Activated naive CD8-positive, alpha-beta T cell treated with anti-CD3 and anti-CD28 coated beads, Interleukin-2, amount 50 U/mL, for 24 hours (primary cell): ENCODE measurements around the gene HTT.
"Not testable (repeated sequence)": the region's sequence is repeated elsewhere in the genome, so short reads cannot be mapped to it uniquely, and the experiment has no call there.

ENCODE experiments used
- ATAC-seq: fragments of 150-1000 bp; cut with Tn5 transposase; one replicate; pipeline ENCODE4 v1.10.0; 2021
- DNase-seq: peaks from one replicate; pipeline ENCODE4 v3.0.0; 2021
- H3K27ac Mint-ChIP-seq: one replicate; pipeline ENCODE4 v1.8.0; 2021; ENCODE audit warnings: mild to moderate bottlenecking, mixed read lengths
- H3K27me3 Mint-ChIP-seq: one replicate; pipeline ENCODE4 v1.8.0; 2021; ENCODE audit warnings: mixed read lengths
- H3K36me3 Mint-ChIP-seq: one replicate; pipeline ENCODE4 v1.8.0; 2021; ENCODE audit warnings: low read depth, mixed read lengths
- H3K4me1 Mint-ChIP-seq: one replicate; pipeline ENCODE4 v1.8.0; 2021; ENCODE audit warnings: mixed read lengths
- H3K4me3 Mint-ChIP-seq: one replicate; pipeline ENCODE4 v1.8.0; 2021; ENCODE audit warnings: mild to moderate bottlenecking, moderate library complexity, mixed read lengths
- H3K9me3 Mint-ChIP-seq: one replicate; pipeline ENCODE4 v1.8.0; 2021; ENCODE audit warnings: mixed read lengths

Gene HTT

DNA sequence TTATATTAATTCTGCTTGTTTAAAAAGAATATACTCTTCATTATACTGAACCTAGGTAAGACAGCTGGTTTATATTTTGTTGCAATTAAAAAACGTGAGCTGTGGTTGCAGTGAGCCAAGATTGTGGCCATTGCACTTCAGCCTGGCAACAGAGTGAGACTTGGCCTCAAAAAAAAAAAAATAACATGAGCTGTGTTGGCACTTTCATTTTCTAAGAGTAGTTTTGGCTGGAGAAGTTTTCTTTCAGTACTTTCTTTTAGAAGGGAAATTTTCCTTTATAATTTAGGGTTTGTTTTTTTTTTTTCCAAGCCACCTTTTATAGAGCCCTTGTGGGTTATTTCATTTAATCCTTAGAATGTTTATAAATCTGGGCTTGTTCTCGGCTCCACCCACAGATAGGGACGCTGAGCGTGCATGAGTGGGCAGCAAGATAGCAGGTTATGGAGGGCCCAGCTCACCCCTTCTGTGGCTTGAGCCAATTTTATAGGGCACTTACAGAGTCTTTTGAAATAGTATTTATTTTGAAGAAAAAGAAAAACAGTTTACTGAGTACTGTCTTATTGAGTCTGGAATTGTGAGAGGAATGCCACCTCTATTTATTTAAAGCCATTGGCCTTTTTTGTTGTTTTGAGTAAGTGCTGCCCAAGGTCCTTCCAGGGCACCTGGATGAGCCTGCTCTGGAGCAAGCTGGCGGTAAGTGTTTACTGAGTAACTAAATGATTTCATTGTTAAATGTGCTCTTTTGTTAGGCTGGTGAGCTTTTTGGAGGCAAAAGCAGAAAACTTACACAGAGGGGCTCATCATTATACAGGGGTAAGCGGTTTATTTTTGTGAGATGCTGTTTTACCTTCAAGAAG is 60.9 kb downstream of the HTT start:
- Mint-ChIP-seq H3K4me3 (no peak overlapping the region), H3K36me3 (peaks cover 35% of the 10 kb centered on the region), H3K4me1 (no peaks in the 10 kb centered on the region), H3K9me3 (no peaks in the 10 kb centered on the region), H3K27ac (no peak overlapping the region), H3K27me3 (no peaks in the 10 kb centered on the region)
- no peak for ATAC-seq
- DNase-seq, result no peak

DNA sequence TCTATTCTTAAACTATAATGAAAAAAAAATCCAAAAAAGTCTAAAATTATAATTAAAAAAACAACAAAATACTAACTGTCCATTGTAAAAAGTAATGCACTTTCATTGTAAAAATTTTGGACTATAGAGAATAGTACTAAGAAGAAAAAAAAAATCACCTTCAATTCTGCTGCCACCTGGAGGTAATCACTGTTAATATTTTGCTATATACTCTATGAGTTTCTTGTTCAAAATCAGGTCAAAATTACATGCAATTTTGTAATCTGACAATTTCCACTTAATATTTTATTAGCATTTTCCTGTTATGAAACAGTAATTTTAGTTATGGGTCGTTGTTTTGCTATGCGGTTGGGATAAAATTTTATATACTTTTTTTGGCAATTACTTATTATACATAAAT is 62.0 kb downstream of the HTT start:
- Mint-ChIP-seq H3K9me3 (no peaks in the 10 kb centered on the region), H3K27ac (no peak overlapping the region), H3K36me3 (peaks cover 31% of the 10 kb centered on the region), H3K4me1 (no peaks in the 10 kb centered on the region), H3K27me3 (no peaks in the 10 kb centered on the region), H3K4me3 (no peak overlapping the region)
- DNase-seq, result no peak
- ATAC-seq, result no peak

DNA sequence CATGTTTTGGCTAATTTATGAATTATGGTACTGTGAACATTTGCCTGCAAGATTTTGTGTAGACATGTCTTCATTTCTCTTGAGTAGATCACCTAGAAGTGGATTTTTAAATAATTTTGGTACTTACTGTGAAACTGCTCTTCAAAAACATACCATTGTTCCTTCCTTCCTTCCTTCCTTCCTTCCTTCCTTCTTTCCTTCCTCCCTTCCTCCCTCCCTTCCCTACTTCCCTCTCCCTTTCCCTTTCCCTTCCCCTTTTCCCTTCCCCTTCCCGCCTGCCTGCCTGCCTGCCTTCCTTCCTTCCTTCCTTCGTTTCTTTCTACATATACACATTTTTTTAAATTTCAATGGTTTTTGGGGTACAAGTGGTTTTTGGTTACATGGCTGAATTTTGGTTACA is 63.4 kb downstream of the HTT start:
- no peak overlapping the region for H3K4me3 Mint-ChIP-seq
- no peak overlapping the region for H3K27ac Mint-ChIP-seq
- no peaks in the 10 kb centered on the region for H3K9me3 Mint-ChIP-seq
- DNase-seq (no peak), ATAC-seq (no peak)
- H3K4me1 Mint-ChIP-seq, result no peaks in the 10 kb centered on the region
- peaks cover 26% of the 10 kb centered on the region for H3K36me3 Mint-ChIP-seq
- H3K27me3 Mint-ChIP-seq, result no peaks in the 10 kb centered on the region

GRCh38 chr4:3145234-3145924 is 70.9 kb downstream of the HTT start:
- Mint-ChIP-seq H3K4me3 (no peak overlapping the region), H3K4me1 (no peaks in the 10 kb centered on the region), H3K9me3 (no peaks in the 10 kb centered on the region), H3K27ac (no peak overlapping the region), H3K27me3 (no peaks in the 10 kb centered on the region), H3K36me3 (peaks cover 44% of the 10 kb centered on the region)
- no peak for ATAC-seq
- no peak for DNase-seq

- Mint-ChIP-seq H3K27ac (no peak overlapping the region), H3K27me3 (no peaks in the 10 kb centered on the region), H3K36me3 (peaks cover 48% of the 10 kb centered on the region), H3K4me1 (no peaks in the 10 kb centered on the region), H3K4me3 (no peak overlapping the region), H3K9me3 (no peaks in the 10 kb centered on the region)
- no peak for DNase-seq
- ATAC-seq, result no peak
Observed at GRCh38 chr4:3148926-3149325, 74.4 kb downstream of the HTT start.

GRCh38 chr4:3151238-3151637 is 76.8 kb downstream of the HTT start:
- H3K9me3 Mint-ChIP-seq, H3K4me1 Mint-ChIP-seq, H3K4me3 Mint-ChIP-seq, DNase-seq, ATAC-seq, H3K27me3 Mint-ChIP-seq, H3K27ac Mint-ChIP-seq: not testable (repeated sequence)
- H3K36me3 Mint-ChIP-seq, result peaks cover 49% of the 10 kb centered on the region

GRCh38 chr4:3157366-3157765 is 82.9 kb downstream of the HTT start:
- peaks cover 56% of the 10 kb centered on the region for H3K36me3 Mint-ChIP-seq

DNA sequence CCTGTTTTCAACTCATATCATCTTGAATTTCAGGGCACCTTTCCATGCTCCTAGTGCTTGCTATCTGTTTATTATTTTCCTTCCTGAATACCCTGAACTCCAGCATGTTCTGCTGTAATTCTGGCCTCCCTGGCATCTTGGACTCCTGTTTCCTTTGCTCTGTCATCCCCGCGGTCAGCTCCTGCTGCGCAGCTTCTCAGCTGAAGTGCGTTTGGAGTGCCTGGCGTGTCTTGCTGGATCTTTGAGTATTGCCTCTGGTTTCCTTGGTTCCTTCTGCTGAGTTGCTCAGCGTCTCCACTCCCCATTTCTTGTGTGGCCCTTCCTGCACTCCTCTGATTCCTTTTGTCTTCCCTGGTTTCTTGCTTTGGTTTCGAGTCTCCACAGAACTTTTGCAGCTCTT is 84.4 kb downstream of the HTT start:
- Mint-ChIP-seq H3K4me1 (no peaks in the 10 kb centered on the region), H3K4me3 (no peak overlapping the region), H3K36me3 (peaks cover 67% of the 10 kb centered on the region), H3K27ac (no peak overlapping the region), H3K27me3 (no peaks in the 10 kb centered on the region), H3K9me3 (peaks cover 18% of the 10 kb centered on the region)
- ATAC-seq, result no peak
- no peak for DNase-seq

More at GRCh38 chr4:3157366-3157765, 82.9 kb downstream of the HTT start:
- Mint-ChIP-seq H3K27ac (no peak overlapping the region), H3K4me3 (no peak overlapping the region), H3K27me3 (no peaks in the 10 kb centered on the region), H3K4me1 (no peaks in the 10 kb centered on the region), H3K9me3 (peaks cover 11% of the 10 kb centered on the region)
- DNase-seq, result no peak
- no peak for ATAC-seq

- H3K9me3 Mint-ChIP-seq, result peaks cover 18% of the 10 kb centered on the region
- H3K4me1 Mint-ChIP-seq, result no peaks in the 10 kb centered on the region
- H3K27ac Mint-ChIP-seq, result no peak overlapping the region
- peak; percentile 33 for ATAC-seq
- no peak for DNase-seq
- H3K36me3 Mint-ChIP-seq, result peaks cover 72% of the 10 kb centered on the region
- no peaks in the 10 kb centered on the region for H3K27me3 Mint-ChIP-seq
- no peak overlapping the region for H3K4me3 Mint-ChIP-seq
Observed at GRCh38 chr4:3160438-3160837, 86.0 kb downstream of the HTT start.

DNA sequence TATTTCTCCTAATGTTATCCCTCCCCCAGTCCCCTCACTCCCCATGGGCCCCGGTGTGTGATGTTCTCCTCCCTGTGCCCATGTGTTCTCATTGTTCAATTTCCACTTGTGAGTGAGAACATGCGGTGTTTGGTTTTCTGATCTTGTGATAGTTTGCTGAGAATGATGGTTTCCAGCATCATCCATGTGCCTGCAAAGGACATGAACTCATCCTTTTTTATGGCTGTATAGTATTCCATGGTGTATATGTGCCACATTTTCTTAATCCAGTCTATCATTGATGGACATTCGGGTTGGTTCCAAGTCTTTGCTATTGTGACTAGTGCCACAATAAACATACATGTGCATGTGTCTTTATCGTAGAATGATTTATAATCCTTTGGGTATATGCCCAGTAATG is 86.6 kb downstream of the HTT start:
- Mint-ChIP-seq H3K36me3 (peaks cover 77% of the 10 kb centered on the region), H3K9me3 (peaks cover 18% of the 10 kb centered on the region)
- not testable (repeated sequence) for DNase-seq, ATAC-seq, H3K27me3 Mint-ChIP-seq, H3K4me3 Mint-ChIP-seq, H3K27ac Mint-ChIP-seq, H3K4me1 Mint-ChIP-seq

GRCh38 chr4:3166434-3166833 is 92.0 kb downstream of the HTT start:
- DNase-seq, H3K4me3 Mint-ChIP-seq, H3K27me3 Mint-ChIP-seq, H3K27ac Mint-ChIP-seq, ATAC-seq: not testable (repeated sequence)
- Mint-ChIP-seq H3K4me1 (peaks cover 13% of the 10 kb centered on the region), H3K9me3 (peaks cover 16% of the 10 kb centered on the region), H3K36me3 (peaks cover 72% of the 10 kb centered on the region)

DNA sequence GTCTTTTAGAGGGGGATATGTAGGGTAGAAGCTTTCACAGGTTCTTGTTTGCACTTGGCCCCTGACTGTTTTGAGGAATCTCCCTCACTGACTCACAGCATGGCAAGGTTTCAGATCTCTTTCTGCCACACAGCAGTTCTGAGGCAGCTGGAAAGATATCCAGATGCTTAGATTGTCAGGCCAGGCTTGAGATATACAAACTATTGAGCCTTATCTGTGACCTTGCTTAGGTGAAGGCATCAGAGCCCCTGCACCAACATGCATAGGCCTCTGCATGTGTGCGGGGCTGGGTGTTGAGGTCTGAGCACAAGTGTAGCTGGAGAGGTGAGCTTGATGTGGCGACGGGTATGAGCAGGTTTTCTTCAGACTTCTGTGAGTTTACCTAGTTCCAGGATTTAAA is 93.5 kb downstream of the HTT start:
- peaks cover under 1% of the 10 kb centered on the region for H3K9me3 Mint-ChIP-seq
- H3K4me1 Mint-ChIP-seq, result peaks cover 13% of the 10 kb centered on the region
- peaks cover 64% of the 10 kb centered on the region for H3K36me3 Mint-ChIP-seq
- DNase-seq (no peak), ATAC-seq (peak; percentile 68)
- H3K27ac Mint-ChIP-seq, result no peak overlapping the region
- H3K4me3 Mint-ChIP-seq, result no peak overlapping the region
- H3K27me3 Mint-ChIP-seq, result no peaks in the 10 kb centered on the region

DNA sequence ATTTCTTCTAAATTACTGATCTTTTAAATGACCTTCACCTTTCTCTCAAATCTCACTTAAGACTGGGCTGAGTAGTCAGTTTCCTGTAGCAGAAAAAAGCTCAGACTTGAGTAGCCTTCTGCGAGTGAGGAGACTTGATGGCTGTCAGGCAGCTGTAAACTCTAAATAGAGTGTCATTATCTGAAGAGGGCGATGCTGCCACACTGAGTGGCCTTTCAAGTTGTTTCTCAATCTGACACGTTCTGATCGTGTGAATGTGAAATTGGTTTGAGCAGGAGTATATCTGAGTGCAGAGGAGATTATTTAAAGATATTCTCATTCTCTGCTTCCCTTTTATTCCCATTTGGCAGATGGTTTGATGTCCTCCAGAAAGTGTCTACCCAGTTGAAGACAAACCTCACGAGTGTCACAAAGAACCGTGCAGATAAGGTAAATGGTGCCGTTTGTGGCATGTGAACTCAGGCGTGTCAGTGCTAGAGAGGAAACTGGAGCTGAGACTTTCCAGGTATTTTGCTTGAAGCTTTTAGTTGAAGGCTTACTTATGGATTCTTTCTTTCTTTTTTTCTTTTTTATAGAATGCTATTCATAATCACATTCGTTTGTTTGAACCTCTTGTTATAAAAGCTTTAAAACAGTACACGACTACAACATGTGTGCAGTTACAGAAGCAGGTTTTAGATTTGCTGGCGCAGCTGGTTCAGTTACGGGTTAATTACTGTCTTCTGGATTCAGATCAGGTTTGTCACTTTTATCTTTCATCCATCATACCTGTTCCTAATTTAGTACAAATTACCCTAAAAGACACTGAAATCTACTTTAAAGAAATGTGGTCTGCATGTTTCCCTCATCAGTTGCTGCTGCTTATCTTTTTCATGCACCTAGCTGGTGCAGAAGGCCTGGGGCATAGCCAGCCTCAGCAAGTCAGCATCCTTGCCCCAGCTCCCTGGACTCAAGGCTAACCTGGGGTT is 100.2 kb downstream of the HTT start:
- Mint-ChIP-seq H3K36me3 (peaks cover 40% of the 10 kb centered on the region), H3K4me1 (peaks cover 5% of the 10 kb centered on the region), H3K27me3 (no peaks in the 10 kb centered on the region), H3K9me3 (no peaks in the 10 kb centered on the region), H3K27ac (no peak overlapping the region), H3K4me3 (no peak overlapping the region)
- ATAC-seq (no peak), DNase-seq (no peak)

DNA sequence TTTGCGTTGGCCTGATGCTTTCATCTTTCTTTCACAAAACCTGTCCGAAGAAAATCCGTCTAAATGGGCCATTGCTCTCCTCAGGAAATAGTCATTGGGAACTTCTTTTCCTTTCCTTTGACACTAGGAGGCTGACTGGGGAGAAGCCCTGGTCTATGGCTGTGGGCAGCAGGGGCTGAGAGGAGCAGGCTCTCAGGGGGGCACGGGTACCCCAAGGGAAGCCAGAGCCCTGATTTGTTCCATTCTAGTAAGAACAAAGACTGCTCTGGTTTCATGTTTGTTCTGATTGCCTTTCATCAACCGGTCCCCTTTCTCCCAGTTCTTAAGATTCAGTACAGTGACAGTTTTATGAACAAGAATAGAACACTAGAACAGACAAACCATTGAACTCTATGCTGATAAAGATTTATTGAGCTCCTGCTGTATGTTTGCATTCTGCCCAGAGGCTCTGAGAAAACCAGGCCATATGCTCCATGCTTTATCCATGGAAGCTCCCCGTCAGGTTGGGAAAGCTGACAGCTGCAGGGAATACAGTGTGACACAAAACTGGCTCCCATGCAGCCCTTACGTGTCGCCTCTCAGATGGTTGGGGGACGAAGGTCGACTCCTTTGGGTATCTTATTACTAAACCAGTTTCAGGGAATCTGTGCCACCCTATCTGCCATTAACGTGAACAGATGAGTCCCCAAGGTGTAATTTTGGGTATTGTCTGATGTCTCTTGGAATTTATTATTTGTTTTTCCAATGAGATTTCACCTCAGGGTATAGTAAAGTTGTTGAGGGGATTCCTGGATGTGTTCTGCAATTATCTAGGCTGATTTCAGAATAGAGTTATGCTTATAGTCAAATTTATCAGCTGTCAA is 102.1 kb downstream of the HTT start:
- DNase-seq, result no peak
- ATAC-seq, result no peak
- Mint-ChIP-seq H3K27me3 (no peaks in the 10 kb centered on the region), H3K27ac (no peak overlapping the region), H3K36me3 (peaks cover 41% of the 10 kb centered on the region), H3K9me3 (no peaks in the 10 kb centered on the region), H3K4me1 (peaks cover 11% of the 10 kb centered on the region), H3K4me3 (no peak overlapping the region)
